NCI-H2107 treated with DMSO at 0.1 percent for 48 hours (cell line): ENCODE data around the gene MARS1.
A peak's percentile ranks its signal among the peaks of the same experiment; 100 is the strongest.
"Not testable (repeated sequence)": the region's sequence is repeated elsewhere in the genome, so short reads cannot be mapped to it uniquely, and the experiment has no call there.

Experiments
- DNase-seq: peaks from one replicate; lab custom pipeline; 2025; ENCODE audit not compliant: unreplicated experiment; lab: John Stamatoyannopoulos, UW

The MARS1 gene

GRCh38 chr12:57515408-57515933 lies 27.6 kb downstream of the MARS1 start:
- DNase-seq: no peak

DNA sequence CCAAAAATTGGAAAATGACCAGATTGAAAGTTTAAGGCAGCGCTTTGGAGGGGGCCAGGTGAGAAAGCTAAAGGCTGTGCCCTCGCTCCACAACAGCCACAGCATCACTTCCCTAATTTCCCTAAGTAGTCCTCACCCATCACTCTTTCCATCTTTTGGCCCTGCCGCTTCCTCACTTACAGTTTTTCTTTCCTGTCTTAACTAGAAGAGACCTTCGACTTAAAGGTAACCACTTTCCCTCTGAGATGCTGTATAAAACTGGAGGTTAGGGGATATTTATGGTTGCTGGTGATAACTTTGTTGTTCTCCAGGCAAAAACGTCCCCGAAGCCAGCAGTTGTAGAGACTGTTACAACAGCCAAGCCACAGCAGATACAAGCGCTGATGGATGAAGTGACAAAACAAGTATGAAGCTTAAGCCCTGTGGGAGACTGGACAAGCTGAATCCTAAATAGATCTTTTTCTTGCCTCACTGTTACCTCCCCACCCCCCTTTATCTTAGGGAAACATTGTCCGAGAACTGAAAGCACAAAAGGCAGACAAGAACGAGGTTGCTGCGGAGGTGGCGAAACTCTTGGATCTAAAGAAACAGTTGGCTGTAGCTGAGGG lies 28.2 kb downstream of the MARS1 start:
- DNase-seq: no peak

GRCh38 chr12:57516617-57517153 lies 28.8 kb downstream of the MARS1 start:
- no peak for DNase-seq

- DNase-seq: no peak
Observed at GRCh38 chr12:57517187-57517586, 29.3 kb downstream of the MARS1 start.

DNA sequence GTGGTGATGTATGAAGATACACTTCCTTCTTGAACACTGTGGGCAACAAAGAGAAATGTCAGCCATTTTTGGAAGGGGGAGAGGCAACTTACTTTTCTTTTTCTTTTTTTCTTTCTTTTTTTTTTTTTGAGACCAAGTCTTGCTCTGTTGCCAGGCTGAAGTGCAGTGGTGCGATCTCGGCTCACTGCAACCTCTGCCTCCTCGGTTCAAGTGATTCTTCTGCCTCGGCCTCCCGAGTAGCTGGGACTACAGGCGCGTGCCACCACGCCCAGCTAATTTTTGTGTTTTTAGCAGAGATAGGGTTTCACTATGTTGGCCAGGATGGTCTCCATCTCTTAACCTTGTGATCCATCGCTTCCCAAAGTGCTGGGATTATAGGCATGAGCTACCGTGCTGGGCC lies 29.9 kb downstream of the MARS1 start:
- not testable (repeated sequence) for DNase-seq

- DNase-seq: no peak
Observed at GRCh38 chr12:57518176-57518919, 30.5 kb downstream of the MARS1 start.

GRCh38 chr12:57518920-57519795 lies 31.3 kb downstream of the MARS1 start:
- no peak for DNase-seq

GRCh38 chr12:57519796-57520052 lies 31.9 kb downstream of the MARS1 start:
- no peak for DNase-seq

GRCh38 chr12:57520053-57520818 lies 32.4 kb downstream of the MARS1 start, which contains the start of gene DDIT3:
TSS of gene DDIT3 (minus strand) at chr12:57520514. CDS start at chr12:57517406, 3,108 bp downstream.
- peak; percentile 98 for DNase-seq

GRCh38 chr12:57521525-57522010 lies 33.7 kb downstream of the MARS1 start:
- DNase-seq: no peak

GRCh38 chr12:57522011-57522886 lies 34.4 kb downstream of the MARS1 start, which contains the start of gene MBD6:
TSS of gene MBD6 (plus strand) at chr12:57522824. CDS start at chr12:57524304, 1,480 bp downstream.
- peak; percentile 76 for DNase-seq

- DNase-seq: peak; percentile 21
Observed at GRCh38 chr12:57522887-57523705, 35.2 kb downstream of the MARS1 start.

DNA sequence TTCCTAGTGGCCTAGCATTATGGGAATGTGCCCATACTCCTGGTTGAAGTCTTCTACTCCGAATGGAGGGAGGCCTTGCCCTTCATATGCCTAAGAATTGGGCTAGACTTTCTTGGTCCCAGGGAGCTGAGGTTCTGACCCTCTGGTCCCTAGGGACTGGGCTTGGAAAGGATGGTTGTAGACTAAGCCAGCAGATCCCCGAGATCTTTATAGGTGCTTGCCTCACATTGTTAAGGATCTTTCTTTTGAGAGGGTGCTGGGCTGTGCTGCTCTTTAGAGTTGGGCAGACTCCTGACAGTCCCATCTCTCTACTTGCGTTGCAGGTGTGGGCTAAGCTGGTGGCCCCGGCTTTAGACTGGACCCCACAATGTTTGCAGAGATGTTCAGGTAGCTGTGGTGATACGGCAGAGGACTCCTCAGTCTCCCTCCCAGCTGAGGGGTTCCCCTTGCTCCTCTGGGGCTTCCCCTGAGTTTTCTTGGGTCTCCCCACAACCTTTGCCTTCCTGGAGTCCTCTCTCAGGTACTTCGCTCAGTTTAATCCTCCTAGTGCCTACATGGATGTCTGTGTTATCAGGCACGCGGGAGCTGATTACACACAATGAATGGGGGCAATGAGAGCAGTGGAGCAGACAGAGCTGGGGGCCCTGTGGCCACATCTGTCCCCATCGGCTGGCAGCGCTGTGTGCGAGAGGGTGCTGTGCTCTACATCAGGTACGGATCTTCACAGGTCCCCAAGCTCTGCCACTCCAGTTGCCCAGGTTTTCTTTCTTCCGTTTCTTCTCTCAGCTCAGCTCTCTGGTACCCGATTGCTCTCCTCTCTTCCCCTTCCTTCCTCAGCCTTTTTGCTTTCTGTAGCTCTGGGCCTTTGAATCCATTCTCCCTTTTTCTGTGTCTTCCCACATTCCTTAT lies 36.1 kb downstream of the MARS1 start:
- DNase-seq: no peak

DNA sequence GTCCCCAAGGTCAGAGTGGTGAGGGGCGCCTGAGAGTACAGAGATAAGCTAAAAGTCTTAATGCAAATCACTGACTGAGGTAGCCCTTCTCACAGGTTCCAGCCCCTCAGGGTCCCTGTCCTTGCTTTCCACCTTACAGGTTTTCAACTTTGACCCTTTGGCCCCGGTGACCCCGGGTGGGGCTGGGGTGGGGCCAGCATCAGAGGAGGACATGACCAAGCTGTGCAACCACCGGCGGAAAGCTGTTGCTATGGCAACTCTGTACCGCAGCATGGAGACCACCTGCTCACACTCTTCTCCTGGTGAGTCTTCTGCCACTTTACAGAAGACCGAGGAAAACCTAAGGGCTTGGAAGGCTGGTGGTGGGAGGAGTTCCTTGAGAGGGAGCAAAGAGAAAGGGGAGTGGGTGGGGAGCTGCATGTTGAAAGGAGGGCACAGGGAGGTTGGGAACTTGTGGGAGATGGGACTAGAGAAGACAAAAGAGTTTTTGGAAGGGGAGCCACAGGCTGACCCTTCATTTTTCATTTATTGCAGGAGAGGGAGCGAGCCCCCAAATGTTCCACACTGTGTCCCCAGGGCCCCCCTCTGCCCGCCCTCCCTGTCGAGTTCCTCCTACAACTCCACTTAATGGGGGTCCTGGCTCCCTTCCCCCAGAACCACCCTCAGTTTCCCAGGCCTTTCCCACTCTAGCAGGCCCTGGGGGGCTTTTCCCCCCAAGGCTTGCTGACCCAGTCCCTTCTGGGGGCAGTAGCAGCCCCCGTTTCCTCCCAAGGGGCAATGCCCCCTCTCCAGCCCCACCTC lies 37.1 kb downstream of the MARS1 start:
- no peak for DNase-seq

DNA sequence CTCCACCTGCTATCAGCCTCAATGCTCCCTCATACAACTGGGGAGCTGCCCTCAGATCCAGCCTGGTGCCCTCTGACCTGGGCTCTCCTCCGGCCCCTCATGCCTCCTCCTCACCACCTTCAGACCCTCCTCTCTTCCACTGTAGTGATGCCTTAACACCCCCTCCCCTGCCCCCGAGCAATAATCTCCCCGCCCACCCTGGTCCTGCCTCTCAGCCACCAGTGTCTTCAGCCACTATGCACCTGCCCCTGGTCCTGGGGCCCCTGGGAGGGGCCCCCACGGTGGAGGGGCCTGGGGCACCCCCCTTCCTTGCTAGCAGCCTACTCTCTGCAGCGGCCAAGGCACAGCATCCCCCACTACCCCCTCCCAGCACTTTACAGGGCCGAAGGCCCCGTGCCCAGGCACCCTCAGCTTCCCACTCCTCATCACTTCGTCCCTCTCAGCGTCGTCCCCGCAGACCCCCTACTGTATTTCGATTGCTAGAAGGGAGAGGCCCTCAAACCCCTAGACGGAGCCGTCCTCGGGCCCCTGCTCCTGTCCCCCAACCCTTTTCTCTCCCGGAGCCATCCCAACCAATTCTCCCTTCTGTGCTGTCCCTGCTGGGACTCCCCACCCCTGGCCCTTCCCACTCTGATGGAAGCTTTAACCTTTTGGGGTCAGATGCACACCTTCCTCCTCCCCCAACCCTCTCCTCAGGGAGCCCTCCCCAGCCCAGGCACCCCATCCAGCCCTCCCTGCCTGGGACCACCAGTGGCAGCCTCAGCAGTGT lies 37.9 kb downstream of the MARS1 start:
- no peak for DNase-seq
